ENCODE measurements around the gene CLEC4G.

DNA sequence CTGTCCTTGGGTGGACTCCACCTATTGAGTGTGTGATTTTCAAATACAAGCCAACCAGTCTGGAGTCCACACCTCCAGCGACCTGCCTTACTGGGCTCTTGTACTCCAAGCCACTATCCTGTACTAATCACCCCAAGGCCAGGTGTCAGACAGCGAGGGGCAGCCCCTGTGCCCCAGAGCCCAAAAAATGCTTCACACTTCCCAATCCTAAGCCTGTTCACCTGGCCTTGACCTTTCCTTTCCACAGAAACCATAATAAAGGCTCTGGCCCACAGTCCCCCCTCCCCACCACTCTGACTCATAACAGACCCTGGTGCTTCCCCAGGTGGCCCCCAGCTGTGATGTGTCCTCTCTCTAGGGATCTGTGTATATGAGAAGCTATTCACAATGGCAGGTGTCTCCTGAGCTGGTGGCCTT lies 11.5 kb upstream of the CLEC4G start:
- TF ChIP-seq, protein P1, sequence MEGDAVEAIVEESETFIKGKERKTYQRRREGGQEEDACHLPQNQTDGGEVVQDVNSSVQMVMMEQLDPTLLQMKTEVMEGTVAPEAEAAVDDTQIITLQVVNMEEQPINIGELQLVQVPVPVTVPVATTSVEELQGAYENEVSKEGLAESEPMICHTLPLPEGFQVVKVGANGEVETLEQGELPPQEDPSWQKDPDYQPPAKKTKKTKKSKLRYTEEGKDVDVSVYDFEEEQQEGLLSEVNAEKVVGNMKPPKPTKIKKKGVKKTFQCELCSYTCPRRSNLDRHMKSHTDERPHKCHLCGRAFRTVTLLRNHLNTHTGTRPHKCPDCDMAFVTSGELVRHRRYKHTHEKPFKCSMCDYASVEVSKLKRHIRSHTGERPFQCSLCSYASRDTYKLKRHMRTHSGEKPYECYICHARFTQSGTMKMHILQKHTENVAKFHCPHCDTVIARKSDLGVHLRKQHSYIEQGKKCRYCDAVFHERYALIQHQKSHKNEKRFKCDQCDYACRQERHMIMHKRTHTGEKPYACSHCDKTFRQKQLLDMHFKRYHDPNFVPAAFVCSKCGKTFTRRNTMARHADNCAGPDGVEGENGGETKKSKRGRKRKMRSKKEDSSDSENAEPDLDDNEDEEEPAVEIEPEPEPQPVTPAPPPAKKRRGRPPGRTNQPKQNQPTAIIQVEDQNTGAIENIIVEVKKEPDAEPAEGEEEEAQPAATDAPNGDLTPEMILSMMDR (IDR thresholded peaks at IDR 0.05; ENCODE audit: poor library complexity) = no peak
- TF ChIP-seq EZH2 (IDR thresholded peaks at IDR 0.05; ENCODE audit: borderline replicate concordance) (no peak), EZH2phosphoT487 (IDR thresholded peaks at IDR 0.05; ENCODE audit: low read depth, severe bottlenecking, unreplicated experiment) (no peak)

Measured in hepatocyte (in vitro differentiated cells).